NB4 (cell line): ENCODE data around the gene FAM53A.

ENCODE experiments used
- DNase-seq: peaks from one replicate; pipeline ENCODE4 v3.0.0; 2010; ENCODE audit warnings: low read depth
- H3K4me3 ChIP-seq: one replicate; pipeline ENCODE4 v1.5.1; 2011; ENCODE audit warnings: mild to moderate bottlenecking, low read depth, low read length, moderate library complexity
- CTCF ChIP-seq: IDR thresholded peaks from one replicate; pipeline ENCODE4 v1.5.1; 2012; ENCODE audit warnings: low read depth, low read length
- MAX ChIP-seq: IDR thresholded peaks from 2 replicates; pipeline ENCODE4 v1.6.1; 2011; ENCODE audit warnings: low read depth, low read length
- MYC ChIP-seq: IDR thresholded peaks from 2 replicates; pipeline ENCODE4 v1.6.1; 2011; ENCODE audit warnings: low read depth, low read length
- POLR2A ChIP-seq: IDR thresholded peaks from 2 replicates; pipeline ENCODE4 v1.6.1; 2011; ENCODE audit warnings: mild to moderate bottlenecking; ENCODE audit not compliant: insufficient read length; ENCODE audit errors: extremely low read depth

Gene FAM53A

GRCh38 chr4:1637580-1638271, 46.4 kb downstream of the FAM53A start:
- TF ChIP-seq CTCF (no peak), POLR2A (no peak), MYC (no peak), MAX (no peak)
- DNase-seq, result no peak
- no peak overlapping the region for H3K4me3 ChIP-seq

DNA sequence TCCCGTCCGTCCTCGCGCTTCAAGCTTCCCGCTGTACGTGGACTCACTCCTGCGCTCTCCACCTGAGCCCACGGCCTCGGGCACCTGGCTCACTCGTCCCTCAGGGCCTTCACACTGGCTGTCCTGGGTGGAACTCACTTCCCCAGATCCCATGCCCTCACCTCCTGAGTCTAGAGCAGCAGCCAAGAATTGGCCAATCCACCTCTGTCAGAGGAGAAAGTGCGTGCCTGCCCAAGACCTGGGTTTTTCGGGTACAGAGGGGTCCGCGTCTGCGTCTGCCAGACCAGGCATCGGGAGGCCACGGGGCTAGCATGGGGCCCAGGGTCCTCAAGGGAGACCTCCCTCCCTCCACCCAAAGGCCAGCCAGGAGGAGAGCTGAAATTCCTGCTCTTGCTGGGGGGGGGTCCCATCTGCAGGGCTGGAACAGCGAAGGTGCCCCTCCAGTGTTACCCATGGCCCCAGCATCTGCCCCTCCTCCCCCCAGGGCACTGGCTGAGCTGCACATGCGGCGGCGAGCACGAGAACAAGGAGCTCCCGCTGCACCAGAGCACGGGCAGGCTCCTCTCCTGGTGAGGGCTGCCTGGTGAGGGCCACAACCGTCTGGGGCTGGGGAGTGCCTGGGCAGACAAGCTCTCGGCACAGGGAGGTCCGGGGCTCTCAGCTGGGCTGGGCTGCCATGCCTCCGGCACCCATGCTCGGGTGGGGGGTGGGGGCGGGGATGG, 47.5 kb downstream of the FAM53A start:
- TF ChIP-seq POLR2A, result no peak
- no peak for TF ChIP-seq CTCF
- no peak for TF ChIP-seq MAX
- TF ChIP-seq MYC, result no peak
- H3K4me3 ChIP-seq, result no peak overlapping the region
- no peak for DNase-seq

DNA sequence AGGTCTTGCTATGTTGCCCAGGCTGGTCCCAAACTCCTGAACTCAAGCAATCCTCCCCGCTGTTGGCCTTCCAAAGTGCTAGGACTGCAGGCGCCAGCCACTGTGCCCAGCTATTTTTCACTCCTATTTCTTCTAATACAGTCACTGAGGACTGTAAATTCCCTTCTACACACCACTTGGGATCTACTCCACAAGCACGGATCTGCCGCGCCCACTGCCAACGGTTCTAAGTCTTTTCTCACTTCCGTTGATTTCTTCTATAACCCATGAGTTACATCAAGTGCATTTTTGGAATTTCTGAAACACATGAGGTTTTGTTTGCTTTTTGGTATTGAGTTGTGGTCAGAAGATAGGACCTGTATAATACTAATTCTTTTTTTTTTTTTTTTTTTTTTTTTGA, 48.6 kb downstream of the FAM53A start:
- H3K4me3 ChIP-seq, result no peak overlapping the region
- DNase-seq, result no peak
- no peak for TF ChIP-seq MYC
- no peak for TF ChIP-seq POLR2A
- no peak for TF ChIP-seq CTCF
- no peak for TF ChIP-seq MAX

- no peak for DNase-seq
- no peak overlapping the region for H3K4me3 ChIP-seq
- TF ChIP-seq MYC, result no peak
Observed at GRCh38 chr4:1633993-1634392, 50.1 kb downstream of the FAM53A start.

- no peak for TF ChIP-seq POLR2A
- no peak for TF ChIP-seq CTCF
- TF ChIP-seq MYC, result peak; percentile 20; the same call in 1 of the 2 replicates
- peak; percentile 72 for TF ChIP-seq MAX
- no peak overlapping the region for H3K4me3 ChIP-seq
- DNase-seq, result no peak
Observed at GRCh38 chr4:1632109-1633104, 51.7 kb downstream of the FAM53A start.
